GM19468 (cell line): Measurements from ENCODE around the gene TGFBR3.
"Not testable (repeated sequence)": the region's sequence is repeated elsewhere in the genome, so short reads cannot be mapped to it uniquely, and the experiment has no call there.

ENCODE experiments used
- ATAC-seq: cut with Tn5 transposase; IDR thresholded peaks from one replicate; pipeline ENCODE4 v1.9.1; 2021; ENCODE audit warnings: mild to moderate bottlenecking, moderate library complexity, moderate number of reproducible peaks; ENCODE audit not compliant: unreplicated experiment; ENCODE audit errors: extremely low read depth

Gene TGFBR3

GRCh38 chr1:91852011-91852410, 33.9 kb downstream of the TGFBR3 start:
- ATAC-seq: not testable (repeated sequence)

- no peak for ATAC-seq
Observed at GRCh38 chr1:91851130-91852010, 34.6 kb downstream of the TGFBR3 start.

GRCh38 chr1:91850708-91851107, 35.2 kb downstream of the TGFBR3 start:
- ATAC-seq: no peak

GRCh38 chr1:91847851-91848250, 38.1 kb downstream of the TGFBR3 start:
- ATAC-seq: no peak

- no peak for ATAC-seq
Observed at GRCh38 chr1:91846639-91847013, 39.3 kb downstream of the TGFBR3 start.

- ATAC-seq: no peak
Observed at GRCh38 chr1:91846007-91846638, 39.8 kb downstream of the TGFBR3 start.

- ATAC-seq: no peak
Observed at GRCh38 chr1:91844862-91845528, 41.0 kb downstream of the TGFBR3 start.

- ATAC-seq: no peak
Observed at GRCh38 chr1:91843843-91844242, 42.1 kb downstream of the TGFBR3 start.

GRCh38 chr1:91842563-91842962, 43.4 kb downstream of the TGFBR3 start:
- ATAC-seq: no peak

GRCh38 chr1:91842056-91842455, 43.9 kb downstream of the TGFBR3 start:
- no peak for ATAC-seq

- ATAC-seq: not testable (repeated sequence)
Observed at GRCh38 chr1:91840276-91840675, 45.7 kb downstream of the TGFBR3 start.

GRCh38 chr1:91836331-91837040, 49.5 kb downstream of the TGFBR3 start:
- ATAC-seq: no peak

- ATAC-seq: no peak
Observed at GRCh38 chr1:91835087-91835521, 50.8 kb downstream of the TGFBR3 start.

- not testable (repeated sequence) for ATAC-seq
Observed at GRCh38 chr1:91834549-91834948, 51.4 kb downstream of the TGFBR3 start.

- no peak for ATAC-seq
Observed at GRCh38 chr1:91833946-91834345, 52.0 kb downstream of the TGFBR3 start.

- ATAC-seq: no peak
Observed at GRCh38 chr1:91831132-91831930, 54.6 kb downstream of the TGFBR3 start.

GRCh38 chr1:91830242-91831131, 55.5 kb downstream of the TGFBR3 start:
- ATAC-seq: no peak

GRCh38 chr1:91829293-91830153, 56.4 kb downstream of the TGFBR3 start:
- ATAC-seq: no peak
